Motor neuron (in vitro differentiated cells): ENCODE results near the gene HDHD5. TPM values are rescaled to one million over a fixed set of nuclear protein-coding genes. Genes with fewer than 3 reads are reported as not detected.

Experiments used
- ATAC-seq, 8 experiments: fragments of 200-7000 bp; cut with Tn5 transposase; replicated peaks in 6 of 8; 2 replicates each; pipeline ENCODE4 v1.8.0; 2021; ENCODE audit warnings: mild to moderate bottlenecking in 8 of 8, moderate library complexity in 8 of 8
- H3K27ac ChIP-seq, 2 donors: fragments of 250-450 bp; sonication (Bioruptor Pico); 2 replicates each; pipeline ENCODE4 v1.9.0; 2021; ENCODE audit warnings: antibody characterized with exemption in 2 of 2, mild to moderate bottlenecking in 2 of 2, moderate library complexity in 1 of 2
- H3K4me1 ChIP-seq, 2 donors: fragments of 250-450 bp; sonication (Bioruptor Pico); replicated peaks in 1 of 2; 2 replicates each; pipeline ENCODE4 v1.6.1; 2021; ENCODE audit warnings: antibody characterized with exemption in 2 of 2, mild to moderate bottlenecking in 2 of 2, moderate library complexity in 1 of 2
- H3K4me3 ChIP-seq, 5 donors: fragments of 250-450 bp; sonication (Bioruptor Pico); 2 replicates each; pipeline ENCODE4 v1.9.0; 2021; ENCODE audit warnings: antibody characterized with exemption in 5 of 5, mild to moderate bottlenecking in 5 of 5, moderate library complexity in 4 of 5
- WGBS, 10 experiments: fragments of 450-650 bp; shearing (Covaris generic); methylation state at CpG; one replicate each; pipeline ENCODE4 v1.0.0; 2022; 5-methylcytosine and 5-hydroxymethylcytosine counted together
- in situ Hi-C, 9 experiments: fragments of 400-800 bp; cut with MboI; loops; one replicate each; pipeline ENCODE4 v1.15.0; 2021; ENCODE audit warnings: low sequenced_read_pairs in 9 of 9, low pct_unique_long_range_greater_than_20kb in 2 of 9; ENCODE audit not compliant: unreplicated experiment in 9 of 9
- total RNA-seq, 8 experiments: library from RNA; unstranded; fragments of 300-600 nt; gene quantifications; 2 replicates each; pipeline versions ENCODE4 v1.2.3 to v1.2.4, GENCODE V29; 2022

HDHD5 gene
- total RNA-seq, 8 experiments from 2014 or later = 20.5 to 38.0 (median 31.8) TPM

DNA sequence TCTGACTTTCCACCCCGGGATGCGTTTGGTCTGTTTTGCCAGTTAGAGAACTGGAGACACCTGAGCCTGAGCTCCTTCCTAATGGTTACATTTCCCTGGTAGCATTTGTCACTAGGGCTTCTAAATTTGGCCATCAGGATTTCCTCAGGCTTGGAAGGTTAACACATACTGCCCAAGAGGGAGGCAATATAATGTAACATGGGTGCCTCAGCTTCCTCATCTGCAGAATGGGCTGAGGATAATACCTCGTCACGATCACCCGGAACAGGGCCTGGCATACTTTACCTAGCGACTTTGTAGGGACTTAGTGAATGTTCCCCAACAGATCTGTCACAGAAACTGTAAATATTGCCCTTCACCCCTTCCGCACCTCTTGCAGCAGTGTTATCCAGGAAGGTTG is 63.0 kb downstream of the HDHD5 start:
- WGBS, 10 experiments = 86 to 100% (median 95%) methylated on average over 1 to 5 of the region's 7 CpGs; no CpG with 5 or more reads in 4 of the 10 experiments
- Histone ChIP-seq H3K4me1 (no peaks in the 10 kb centered on the region), H3K4me3 (no peak overlapping the region), H3K27ac (no peak overlapping the region)
- in situ Hi-C loops = loop anchor here in 2 of 9 experiments (25.0 kb wide), 2 partner anchors 391 to 416 kb away; no protein-coding TSS in a partner anchor
- ATAC-seq = no peak

DNA sequence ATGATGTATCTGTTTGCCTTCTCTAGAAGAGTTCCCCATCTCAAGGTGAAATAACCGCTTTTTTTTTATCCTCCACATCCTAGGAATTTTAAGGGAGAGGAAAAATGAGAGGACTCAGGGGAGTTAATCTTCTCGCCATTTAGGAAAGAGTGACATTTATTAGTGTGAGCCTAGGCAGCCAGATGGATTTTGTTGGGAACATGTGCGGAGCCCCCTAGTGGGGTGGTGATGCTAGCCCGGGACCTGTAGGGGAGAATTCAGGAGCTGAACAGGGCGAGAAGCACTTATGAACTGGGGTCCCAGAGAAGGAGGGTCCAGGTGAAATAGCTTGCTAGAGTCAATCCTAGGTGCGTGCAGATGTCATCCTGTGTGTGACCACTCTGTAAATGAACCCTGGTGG is 63.5 kb downstream of the HDHD5 start:
- 67 to 89% (median 83%) methylated on average over 1 to 6 of the region's 6 CpGs; no CpG with 5 or more reads in 4 of the 10 experiments for WGBS, 10 experiments
- no peak overlapping the region for H3K4me3 ChIP-seq
- in situ Hi-C loops = loop anchor here in 2 of 9 experiments (25.0 kb wide), 2 partner anchors 392 to 417 kb away; no protein-coding TSS in a partner anchor
- H3K4me1 ChIP-seq = no peaks in the 10 kb centered on the region
- no peak overlapping the region for H3K27ac ChIP-seq
- no peak for ATAC-seq

DNA sequence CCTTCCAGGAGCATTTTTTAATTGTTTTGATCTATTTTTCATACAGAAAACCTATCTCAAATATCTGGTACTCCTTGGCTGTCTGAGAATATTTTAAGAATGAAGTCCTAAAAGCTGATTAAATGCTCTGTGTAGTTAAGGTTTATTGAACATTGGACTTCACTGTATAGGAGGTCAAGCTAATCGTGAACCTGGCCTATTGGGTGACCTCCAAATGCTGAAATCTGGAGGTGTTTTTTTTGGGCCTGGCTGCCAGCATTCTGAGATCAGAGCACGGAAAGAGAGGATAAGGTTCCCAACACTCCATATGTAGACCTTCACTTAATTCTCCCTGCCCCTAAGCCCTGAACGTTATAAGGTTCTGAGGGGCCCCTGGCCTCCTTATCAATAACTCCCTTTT is 66.0 kb downstream of the HDHD5 start:
- no peak for ATAC-seq
- 51 to 100% (median 76%) methylated on average over 1 to 3 of the region's 3 CpGs; no CpG with 5 or more reads in 1 of the 10 experiments for WGBS, 10 experiments
- H3K4me1 ChIP-seq = no peaks in the 10 kb centered on the region
- in situ Hi-C loops = loop anchor here in 2 of 9 experiments (25.0 kb wide), 2 partner anchors 394 to 419 kb away; no protein-coding TSS in a partner anchor
- H3K27ac ChIP-seq = no peak overlapping the region
- H3K4me3 ChIP-seq = no peak overlapping the region

DNA sequence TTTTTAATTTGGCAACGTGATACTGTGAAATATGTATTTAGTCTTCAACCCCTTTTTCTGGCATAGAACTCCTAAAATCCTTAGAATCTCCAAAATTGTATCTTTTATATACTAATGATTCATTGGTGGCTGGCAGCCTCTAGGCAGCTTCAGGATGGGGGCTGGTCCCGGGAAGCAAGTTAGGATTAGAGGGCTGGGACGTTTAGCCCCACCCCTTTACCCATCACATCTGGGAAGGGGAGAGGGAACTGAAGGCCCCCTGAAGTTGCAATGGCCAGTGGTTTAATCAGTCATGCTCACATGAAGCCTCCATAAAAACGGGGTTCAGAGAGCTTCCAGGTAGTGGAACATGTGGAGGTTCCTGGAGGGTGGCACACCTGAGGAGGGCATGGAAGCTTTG is 67.2 kb downstream of the HDHD5 start:
- no peaks in the 10 kb centered on the region for H3K4me1 ChIP-seq
- H3K4me3 ChIP-seq = no peak overlapping the region
- WGBS, 10 experiments = 31 to 100% (median 58%) methylated on average over 1 to 4 of the region's 4 CpGs; no CpG with 5 or more reads in 1 of the 10 experiments
- H3K27ac ChIP-seq = no peak overlapping the region
- in situ Hi-C loops = loop anchor here in 2 of 9 experiments (25.0 kb wide), 2 partner anchors 395 to 420 kb away; no protein-coding TSS in a partner anchor
- no peak for ATAC-seq

DNA sequence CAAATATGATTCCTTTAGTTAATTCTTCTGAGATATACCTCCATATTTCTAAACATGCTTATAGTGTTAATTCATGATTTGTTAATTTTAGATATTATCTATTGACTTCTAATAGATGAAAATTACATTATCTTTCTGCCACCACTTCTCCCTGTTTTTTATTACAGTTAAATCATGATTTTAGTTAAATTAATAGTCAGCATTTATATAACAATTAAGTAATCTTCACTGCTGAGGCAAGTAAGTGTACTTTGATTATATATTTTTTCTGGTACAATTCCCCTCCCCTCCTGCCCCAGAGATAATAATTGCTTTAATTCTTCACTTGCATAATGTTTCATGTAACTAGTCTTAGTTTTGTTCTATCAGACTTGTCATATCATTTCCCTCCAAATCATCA is 68.5 kb downstream of the HDHD5 start:
- H3K27ac ChIP-seq = no peak overlapping the region
- no peak overlapping the region for H3K4me3 ChIP-seq
- ATAC-seq = no peak
- H3K4me1 ChIP-seq = no peaks in the 10 kb centered on the region
- in situ Hi-C loops = loop anchor here in 2 of 9 experiments (25.0 kb wide), 2 partner anchors 397 to 422 kb away; no protein-coding TSS in a partner anchor

Other genes with a start within 250 kb of the HDHD5 start
- gene GAB4, start 151.1 kb downstream of the HDHD5 start, total RNA-seq = under 1 TPM in 5 of 8 experiments, not detected in 3; 0.04 to 0.47 (median 0.25) TPM
- gene IL17RA, start 74.3 kb downstream of the HDHD5 start, total RNA-seq = 1 to 10 TPM in 5 of 8 experiments, under 1 TPM in 3; 0.27 to 7.2 (median 2.2) TPM
- 10 to 100 TPM in 1 of 8 experiments, 1 to 10 TPM in 4, under 1 TPM in 3; 0.15 to 10.3 (median 4.9) TPM for gene TMEM121B, start 37.9 kb downstream of the HDHD5 start, total RNA-seq
- 10 to 100 TPM in 4 of 8 experiments, 1 to 10 TPM in 3, under 1 TPM in 1; 0.90 to 42.0 (median 15.8) TPM for gene ADA2, start 60.2 kb upstream of the HDHD5 start, total RNA-seq
- 10 to 100 TPM in 2 of 8 experiments, 1 to 10 TPM in 3, under 1 TPM in 3; 0.09 to 18.4 (median 6.5) TPM for gene CECR2, start 210.2 kb upstream of the HDHD5 start, total RNA-seq